Skin epidermis (tissue), 12 donors: ENCODE results near the gene CEP85L.

Source experiments
- H3K27ac ChIP-seq, 21 experiments: fragments of 200-600 bp; sonication (generic) in 11 of 21; one replicate each; pipeline ENCODE4 v1.5.0; 2020; ENCODE audit warnings: mild to moderate bottlenecking in 3 of 21, inconsistent platforms in 2 of 21, moderate library complexity in 2 of 21
- H3K4me3 ChIP-seq, 7 experiments: fragments of 200-600 bp; sonication (generic) in 2 of 7; one replicate each; pipeline ENCODE4 v1.5.0; 2020; ENCODE audit warnings: inconsistent platforms in 2 of 7, mild to moderate bottlenecking in 2 of 7, moderate library complexity in 1 of 7

The CEP85L gene

DNA sequence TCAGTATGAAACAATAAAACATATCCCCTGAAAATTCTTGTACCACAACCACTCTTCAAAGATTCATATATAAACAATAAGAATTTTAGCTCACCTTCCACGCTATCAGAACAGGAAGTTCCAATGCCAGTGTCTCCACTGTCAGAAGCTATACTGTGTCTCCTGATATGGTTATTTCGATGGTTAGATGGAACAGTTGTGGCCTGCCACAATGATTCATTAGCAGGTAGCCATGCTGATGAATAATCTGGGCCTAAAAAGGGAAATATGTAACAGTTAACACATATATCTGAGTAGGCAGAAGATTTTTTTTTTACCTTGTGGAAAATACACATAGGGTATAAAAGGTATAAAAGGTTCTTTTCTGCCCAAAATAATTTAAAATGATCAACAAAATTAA, 19.0 kb downstream of the CEP85L start:
- Histone ChIP-seq H3K4me3 (no peak overlapping the region), H3K27ac (no peak overlapping the region)

DNA sequence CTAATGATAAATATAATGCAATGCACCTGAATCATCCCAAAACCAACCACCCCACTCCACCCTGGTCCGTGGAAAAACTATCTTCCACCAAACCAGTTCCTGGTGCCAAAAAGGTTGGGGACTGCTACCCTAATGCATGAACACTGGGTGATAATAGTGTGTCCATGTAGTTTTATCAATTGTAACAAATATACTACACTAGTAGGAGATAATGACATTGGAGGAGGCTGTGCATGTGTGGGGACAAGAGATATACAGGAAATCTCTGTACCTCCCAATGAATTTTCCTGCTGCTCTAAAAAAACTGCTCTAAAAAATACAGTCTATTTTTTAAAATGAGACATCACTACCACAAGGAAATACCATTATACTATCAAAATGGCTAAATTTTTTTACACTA, 20.5 kb downstream of the CEP85L start:
- Histone ChIP-seq H3K27ac (no peak overlapping the region), H3K4me3 (no peak overlapping the region)

DNA sequence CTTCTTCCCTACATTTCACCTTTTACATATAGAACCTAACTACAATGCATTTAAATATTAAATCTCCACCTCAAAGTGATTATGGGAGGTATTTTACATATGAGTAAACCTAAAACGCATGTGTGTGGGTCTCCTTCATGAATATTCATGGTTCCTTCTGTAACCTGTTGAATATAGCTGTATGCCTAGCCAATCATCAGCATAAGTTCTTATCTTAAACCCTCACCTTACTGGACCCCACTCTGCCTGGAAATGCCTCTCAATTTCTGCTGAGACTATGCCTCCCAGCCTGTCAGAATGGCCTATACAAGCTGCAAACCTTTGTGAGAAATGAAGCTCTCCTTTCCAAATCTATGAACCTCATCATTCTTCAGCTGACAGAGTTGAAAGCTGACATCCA, 21.3 kb downstream of the CEP85L start:
- H3K4me3 ChIP-seq, result no peak overlapping the region
- no peak overlapping the region for H3K27ac ChIP-seq

DNA sequence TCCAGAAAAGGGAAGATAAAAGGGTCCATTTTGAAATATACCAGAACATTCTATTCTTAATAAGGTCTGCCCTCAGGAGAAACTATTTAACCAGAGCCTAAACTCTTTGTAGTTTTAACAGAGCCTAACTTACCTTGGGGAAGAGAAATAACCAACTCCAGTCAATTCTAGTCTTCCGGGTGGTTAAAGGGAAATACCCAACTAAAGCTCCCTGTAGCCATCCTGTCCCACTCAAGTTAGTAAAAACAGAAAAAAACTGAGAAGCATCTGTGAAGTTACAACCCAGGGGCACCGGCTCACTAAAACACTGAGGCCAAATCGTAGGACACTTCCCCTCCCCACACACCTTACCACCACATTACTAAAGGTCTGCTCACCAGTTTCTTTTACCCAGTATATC, 23.7 kb downstream of the CEP85L start:
- no peak overlapping the region for H3K4me3 ChIP-seq
- H3K27ac ChIP-seq, result no peak overlapping the region

DNA sequence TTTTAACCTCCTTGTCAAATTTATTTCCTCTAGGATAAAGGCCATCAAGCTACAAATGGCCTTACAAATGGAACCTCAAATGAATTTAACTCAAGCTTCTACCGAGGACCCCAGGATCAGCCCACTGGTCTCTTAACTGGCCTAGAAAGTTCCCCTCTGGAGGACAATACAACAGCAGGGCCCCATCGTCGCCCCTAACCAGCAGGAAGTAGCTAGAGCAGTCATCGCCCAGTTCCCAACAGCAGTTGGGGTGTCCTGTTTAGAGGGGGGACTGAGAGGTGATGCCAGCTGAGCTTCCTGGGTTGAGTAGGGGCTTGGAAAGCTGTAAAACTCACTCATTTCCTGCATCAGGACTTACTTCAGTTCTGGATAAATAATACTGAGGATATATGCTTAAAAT, 25.6 kb downstream of the CEP85L start:
- Histone ChIP-seq H3K27ac (no peak overlapping the region), H3K4me3 (no peak overlapping the region)

DNA sequence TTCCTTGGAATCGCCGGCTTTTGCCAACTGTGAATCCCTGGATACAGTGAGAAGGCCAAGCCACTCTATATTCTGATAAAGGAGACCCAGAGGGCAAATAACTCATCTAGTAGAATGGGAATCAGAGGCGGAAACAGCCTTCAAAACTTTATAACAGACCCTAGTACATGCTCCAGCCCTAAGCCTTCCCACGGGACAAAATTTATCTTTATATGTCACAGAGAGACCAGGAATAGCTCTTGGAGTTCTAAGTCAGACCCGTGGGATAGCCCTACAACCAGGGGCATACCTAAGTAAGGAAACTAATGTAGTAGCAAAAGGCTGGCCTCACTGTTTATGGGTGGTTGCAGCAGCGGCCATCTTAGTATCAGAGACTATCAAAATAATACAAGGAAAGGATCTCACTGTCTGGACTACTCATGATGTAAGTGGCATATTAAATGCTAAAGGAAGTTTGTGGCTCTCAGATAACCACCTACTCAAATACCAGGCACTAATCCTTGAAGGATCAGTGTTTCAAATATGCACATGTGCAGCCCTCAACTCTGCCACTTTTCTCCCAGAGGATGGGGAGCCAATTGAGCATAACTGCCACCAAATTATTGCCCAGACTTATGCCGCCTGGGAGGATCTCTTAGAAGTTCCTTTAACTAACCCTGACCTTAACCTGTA, 29.5 kb downstream of the CEP85L start:
- H3K27ac ChIP-seq, result no peak overlapping the region
- no peak overlapping the region for H3K4me3 ChIP-seq

DNA sequence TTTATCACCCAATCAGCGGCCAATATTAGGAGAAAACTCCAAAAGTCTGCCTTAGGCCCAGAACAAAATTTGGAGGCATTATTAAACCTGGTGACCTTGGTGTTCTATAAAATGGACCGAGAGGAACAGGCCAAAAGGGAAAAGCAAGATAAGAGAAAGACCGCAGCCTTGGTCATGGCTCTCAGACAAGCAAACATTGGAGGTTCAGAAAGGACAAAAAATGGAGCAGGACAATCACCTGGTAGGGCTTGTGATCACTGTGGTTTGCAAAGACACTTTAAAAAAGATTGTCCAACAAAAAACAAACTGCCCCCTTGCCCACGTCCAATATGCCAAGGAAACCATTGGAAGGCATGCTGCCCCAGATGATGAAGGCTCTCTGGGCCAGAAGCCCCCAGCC, 31.2 kb downstream of the CEP85L start:
- Histone ChIP-seq H3K27ac (no peak overlapping the region), H3K4me3 (no peak overlapping the region)

DNA sequence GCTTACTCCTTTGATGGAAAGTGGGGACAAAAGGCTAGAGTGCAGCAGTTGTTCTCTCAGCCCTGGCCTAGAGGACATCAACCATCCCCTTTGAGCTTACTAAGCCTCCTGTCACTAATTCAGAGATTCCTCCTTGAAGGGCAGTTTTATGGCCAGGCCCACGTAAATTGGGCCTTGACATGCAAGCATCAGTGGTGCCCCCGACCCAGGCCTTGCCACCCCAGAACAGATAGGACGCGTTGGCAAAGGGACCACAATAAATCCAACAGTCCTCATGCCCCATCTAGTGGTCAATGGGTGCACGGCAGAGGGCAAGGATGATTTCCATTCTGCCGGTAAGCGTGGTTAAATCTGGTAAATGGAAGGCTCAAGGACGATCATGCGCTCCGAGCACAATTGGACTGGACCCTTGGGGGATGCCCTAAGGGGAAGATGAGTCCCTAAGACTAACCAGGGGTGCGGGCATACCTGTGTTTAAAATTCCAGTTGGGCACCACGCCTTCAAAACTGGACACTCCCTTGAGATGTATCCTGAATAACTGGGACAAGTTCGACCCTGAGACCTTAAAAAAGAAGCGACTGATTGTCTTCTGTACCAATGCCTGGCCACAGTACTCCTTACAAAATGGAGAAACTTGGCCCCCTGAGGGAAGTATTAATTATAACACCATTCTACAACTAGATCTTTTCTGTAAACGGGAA, 32.6 kb downstream of the CEP85L start:
- no peak overlapping the region for H3K4me3 ChIP-seq
- no peak overlapping the region for H3K27ac ChIP-seq

DNA sequence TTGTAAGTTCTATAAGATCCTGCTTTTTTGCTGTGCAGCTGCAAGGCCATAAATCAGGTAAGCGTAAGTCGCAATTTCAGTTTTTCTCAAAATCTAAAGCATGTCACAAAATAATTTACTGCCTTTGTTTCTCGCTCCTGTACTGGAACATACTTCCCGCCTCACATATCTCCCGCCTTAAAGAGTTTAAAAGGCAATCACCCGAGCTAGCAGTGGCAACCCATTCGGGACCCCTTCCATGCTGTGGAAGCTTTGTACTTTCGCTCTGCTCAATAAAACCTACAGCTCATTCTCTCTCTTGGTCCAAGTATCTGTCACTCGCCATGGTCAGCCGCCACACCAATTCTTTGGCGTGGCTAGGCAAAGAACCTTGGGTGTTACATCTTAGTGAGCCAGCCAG, 34.0 kb downstream of the CEP85L start:
- no peak overlapping the region for H3K27ac ChIP-seq
- H3K4me3 ChIP-seq, result no peak overlapping the region

DNA sequence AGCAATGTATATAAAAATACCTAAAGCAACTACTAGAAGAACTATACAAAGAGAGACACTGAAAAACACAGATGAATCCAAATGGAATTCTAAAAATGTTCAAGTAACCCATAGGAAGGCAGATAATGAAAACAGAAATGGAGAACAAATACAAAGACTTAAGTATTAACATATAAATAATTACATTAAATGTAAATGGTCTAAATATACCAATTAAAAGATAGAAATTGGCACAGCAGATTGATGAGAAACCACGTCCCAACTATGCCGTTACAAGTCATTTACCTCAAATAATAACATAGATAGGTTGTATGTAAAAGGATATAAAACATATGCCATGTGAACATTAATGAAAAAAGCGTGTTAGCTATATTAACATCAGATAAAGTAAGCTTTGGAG, 40.1 kb downstream of the CEP85L start:
- Histone ChIP-seq H3K27ac (no peak overlapping the region), H3K4me3 (no peak overlapping the region)

DNA sequence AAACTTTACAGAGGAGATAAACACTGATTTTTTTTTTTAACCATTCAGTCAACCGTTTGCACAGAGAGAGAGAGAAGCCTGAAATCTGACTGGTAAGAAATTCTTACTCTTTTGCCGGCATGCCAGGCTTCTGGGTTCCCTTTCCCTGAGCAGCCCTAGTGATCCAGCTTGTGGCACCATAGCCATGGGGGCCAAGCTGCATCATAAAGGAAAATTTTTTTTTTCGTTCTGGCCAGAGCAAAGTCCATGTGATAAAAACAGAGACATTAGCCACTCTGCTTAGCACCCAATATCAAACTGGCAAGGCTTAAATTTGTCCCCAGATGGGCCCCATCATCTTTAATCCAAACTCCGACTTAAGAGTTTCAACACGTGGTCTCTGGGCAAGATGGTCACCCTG, 44.5 kb downstream of the CEP85L start:
- Histone ChIP-seq H3K27ac (no peak overlapping the region), H3K4me3 (no peak overlapping the region)

DNA sequence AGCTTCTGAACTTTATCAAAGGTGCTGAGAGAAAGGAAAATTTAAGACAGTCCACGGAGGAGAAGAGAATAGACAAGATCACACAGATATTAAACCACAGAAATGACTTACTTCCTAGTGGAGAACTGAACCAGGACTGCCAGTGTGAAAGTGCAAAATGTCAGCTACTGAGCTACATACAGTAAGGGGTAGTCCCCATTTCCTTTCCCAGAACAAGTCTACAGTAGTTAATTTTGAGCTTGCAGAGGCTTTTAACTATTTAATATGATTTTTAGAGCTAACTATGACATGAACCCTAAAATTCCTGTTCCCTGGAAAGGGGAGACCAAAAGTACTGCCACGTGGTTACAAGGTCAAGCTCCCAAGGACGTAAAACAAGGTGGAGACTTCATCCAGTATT, 45.1 kb downstream of the CEP85L start:
- Histone ChIP-seq H3K4me3 (no peak overlapping the region), H3K27ac (no peak overlapping the region)

DNA sequence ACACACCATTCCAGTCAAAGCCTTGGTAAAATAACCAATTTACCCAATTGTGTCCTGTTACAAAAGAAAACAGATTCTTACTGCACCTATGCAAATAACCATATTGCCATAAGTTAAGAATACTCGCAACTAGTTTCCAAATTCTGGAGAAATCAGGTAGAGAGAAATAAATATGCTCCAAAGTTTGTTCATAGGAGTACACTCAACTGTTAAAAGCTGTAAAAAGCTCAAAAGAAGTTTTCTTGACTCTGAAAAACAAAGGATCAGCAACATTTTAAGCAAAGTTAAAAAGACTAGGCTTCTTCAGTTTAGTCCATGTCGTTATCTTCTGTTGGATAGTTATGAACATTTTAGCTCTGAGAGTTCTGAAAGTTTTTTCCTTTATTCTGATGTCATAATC, 48.0 kb downstream of the CEP85L start:
- Histone ChIP-seq H3K4me3 (no peak overlapping the region), H3K27ac (no peak overlapping the region)

DNA sequence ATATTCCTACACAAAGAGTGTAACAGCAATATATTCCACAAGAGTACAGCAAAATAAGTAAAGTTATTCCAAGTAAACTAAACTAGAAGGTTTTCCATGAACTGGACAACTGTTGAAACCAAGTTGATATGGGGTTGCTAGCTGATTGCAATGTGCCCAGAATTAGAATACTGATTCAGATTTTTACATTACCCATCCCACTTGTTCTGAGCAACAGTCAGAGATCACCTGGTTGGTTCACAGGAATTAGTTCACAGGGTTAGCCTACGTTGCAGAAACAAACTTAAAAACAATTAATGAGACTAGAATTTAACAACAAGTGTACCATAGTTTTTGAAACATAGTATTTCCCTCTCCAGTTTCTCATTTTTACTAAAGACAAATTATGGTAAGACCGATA, 49.1 kb downstream of the CEP85L start:
- Histone ChIP-seq H3K4me3 (no peak overlapping the region), H3K27ac (no peak overlapping the region)

DNA sequence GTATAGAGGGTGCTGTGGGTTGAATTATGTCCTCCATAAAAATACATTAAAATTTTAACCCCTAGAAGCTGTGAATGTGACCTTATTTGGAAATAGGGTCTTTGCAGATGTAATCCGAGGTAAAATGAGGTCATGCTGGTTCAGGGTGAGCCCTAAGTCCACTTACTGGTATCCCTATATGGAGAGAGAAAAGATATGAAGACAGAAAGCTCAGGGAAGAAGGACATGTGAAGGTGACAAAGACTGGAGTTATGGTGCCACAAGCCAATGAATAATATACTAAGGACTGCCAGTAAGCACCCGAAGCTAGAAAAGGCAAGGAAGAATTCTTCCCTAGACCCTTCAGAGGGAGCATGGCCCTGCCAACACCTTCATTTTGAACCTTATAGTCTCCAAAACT, 53.1 kb downstream of the CEP85L start:
- no peak overlapping the region for H3K27ac ChIP-seq

DNA sequence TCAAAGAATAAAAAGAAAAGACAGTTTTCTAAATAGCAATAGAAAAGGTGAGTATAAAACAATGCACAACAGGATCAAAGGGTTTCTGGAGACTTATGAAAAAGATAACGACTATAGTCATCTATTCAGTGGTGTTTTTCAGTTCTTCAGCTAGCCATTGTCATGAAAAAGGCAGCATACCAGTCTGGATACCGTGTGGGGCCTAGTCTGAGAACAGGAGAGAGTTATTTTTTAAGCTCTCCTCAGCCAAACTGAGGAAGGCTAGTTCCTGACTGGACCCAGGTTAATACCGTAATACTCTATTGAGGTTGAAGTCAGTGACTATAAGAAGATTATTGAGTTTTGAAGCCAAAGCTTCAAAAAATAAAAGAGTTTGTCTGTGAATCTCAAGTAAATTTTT, 53.8 kb downstream of the CEP85L start:
- H3K27ac ChIP-seq, result no peak overlapping the region
- no peak overlapping the region for H3K4me3 ChIP-seq

More for the DNA sequence above, 53.1 kb downstream of the CEP85L start:
- H3K4me3 ChIP-seq, result no peak overlapping the region

DNA sequence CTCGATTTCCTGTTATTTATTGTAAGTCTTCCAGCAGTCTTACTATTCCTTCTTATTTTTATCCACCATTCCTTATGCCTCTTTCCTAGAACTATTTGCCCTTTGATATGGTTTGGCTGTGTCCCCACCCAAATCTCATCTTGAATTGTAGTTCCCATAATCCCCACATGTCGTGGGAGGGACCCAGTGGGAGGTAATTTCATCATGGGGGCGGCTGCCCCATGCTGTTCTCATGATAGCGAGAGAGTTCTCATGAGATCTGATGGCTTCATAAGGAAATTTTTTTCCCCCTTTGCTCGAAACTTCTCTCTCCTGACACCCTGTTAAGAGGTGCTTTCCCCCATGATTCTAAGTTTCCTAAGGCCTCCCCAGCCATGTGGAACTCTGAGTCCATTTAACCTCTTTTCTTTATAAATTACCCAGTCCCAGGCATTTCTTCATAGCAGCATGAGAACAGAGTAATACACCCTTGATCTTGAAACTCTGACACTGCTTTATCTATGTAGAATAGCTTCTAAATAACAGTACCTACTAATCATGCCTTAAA, 54.5 kb downstream of the CEP85L start:
- Histone ChIP-seq H3K27ac (no peak overlapping the region), H3K4me3 (no peak overlapping the region)

DNA sequence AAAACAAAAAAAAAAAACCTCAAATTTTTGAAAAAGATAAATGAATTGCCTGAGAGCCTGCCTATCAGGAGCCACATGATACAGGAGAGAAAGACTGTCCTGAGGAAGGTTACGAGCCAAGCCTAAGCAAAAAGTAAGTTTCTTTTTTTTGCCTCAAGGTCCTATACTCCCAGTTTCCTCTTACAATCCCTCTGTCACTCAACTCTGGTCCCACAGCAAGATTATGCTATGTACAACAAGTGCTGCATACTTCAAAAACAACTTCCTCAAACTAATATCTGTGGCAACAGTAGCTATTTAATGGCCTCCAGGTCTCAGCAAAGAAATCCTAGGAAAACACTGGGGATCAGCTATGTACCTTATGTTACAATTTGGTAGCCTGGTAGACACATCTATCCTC, 56.5 kb downstream of the CEP85L start:
- Histone ChIP-seq H3K27ac (no peak overlapping the region), H3K4me3 (no peak overlapping the region)

DNA sequence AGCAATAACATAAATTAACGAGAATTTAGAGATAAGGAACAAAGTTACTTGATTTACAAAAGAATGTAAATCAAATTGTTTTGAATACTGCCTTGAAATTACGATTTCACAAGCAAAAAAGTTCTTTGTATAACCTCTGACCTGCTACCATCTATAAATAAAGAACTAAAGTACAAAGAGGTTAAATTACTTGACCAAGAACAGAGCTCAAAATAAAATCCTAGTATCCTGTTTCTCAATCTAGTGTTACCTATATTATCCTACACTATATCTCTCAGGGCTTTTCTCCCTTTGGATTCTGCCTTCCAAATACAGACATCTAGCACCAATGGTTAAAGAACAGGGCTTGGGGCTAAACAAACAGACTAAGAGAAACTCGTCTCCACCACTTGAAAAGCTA, 59.5 kb downstream of the CEP85L start:
- H3K4me3 ChIP-seq, result no peak overlapping the region
- no peak overlapping the region for H3K27ac ChIP-seq

DNA sequence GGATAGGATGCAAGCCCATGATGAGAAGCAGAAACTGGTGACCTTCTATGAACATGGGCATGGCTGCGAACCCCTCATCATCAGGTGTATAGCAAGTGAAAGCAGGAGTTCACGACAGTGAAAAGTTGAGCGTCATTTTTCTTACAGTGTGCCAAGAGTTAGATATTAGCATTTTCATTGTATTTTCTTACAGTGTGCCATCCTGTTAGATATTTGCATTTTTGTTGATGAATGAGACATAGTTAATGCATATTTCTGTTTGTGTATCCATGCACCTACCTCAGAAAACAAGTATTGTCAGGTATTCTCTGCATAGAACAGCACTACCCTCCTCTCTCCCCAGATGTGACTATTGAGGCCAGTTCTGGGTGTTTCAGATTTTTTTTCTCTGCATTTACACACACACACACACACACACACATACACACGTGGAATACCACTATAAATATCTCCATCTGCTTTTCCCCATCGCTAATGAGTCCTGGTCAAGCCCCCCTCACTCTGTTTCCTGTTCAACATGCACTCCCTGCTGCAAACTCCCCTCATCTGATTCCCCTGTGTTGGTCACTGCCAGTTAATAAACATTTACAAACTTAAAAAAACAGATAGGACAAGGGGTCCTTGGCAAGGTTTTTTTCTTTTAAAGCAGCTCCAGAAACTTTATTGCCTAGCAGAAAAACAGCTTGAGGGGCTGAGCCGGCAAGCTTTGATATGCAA, 61.6 kb downstream of the CEP85L start:
- Histone ChIP-seq H3K27ac (no peak overlapping the region), H3K4me3 (no peak overlapping the region)

DNA sequence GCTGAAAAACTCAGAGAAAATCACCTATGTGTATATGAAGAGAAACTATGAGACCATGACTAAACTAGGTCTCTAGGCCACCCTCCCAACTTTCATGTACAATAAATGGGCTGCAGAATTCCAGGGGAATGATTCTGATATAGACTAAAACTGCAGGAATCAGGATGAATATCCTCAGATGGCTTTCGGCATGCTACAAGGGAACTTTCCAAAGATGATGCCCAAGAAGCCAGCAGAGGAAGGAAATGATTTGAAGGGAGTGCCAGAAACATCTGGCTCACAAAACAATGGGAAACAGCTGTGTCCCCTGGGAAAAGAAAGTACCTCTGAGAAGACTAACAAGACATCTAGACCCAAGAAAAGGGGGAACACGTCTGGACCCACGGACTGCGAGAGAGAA, 62.2 kb downstream of the CEP85L start:
- Histone ChIP-seq H3K27ac (no peak overlapping the region), H3K4me3 (no peak overlapping the region)
